ENCODE data around the gene IKZF4. TPM values are rescaled to one million over a fixed set of nuclear protein-coding genes. Genes with fewer than 3 reads are reported as not detected.
"Not testable (repeated sequence)": the region's sequence is repeated elsewhere in the genome, so short reads cannot be mapped to it uniquely, and the experiment has no call there.

The IKZF4 gene
- total RNA-seq, 2 experiments from 2014 or later = 2.5 to 5.0 TPM

DNA sequence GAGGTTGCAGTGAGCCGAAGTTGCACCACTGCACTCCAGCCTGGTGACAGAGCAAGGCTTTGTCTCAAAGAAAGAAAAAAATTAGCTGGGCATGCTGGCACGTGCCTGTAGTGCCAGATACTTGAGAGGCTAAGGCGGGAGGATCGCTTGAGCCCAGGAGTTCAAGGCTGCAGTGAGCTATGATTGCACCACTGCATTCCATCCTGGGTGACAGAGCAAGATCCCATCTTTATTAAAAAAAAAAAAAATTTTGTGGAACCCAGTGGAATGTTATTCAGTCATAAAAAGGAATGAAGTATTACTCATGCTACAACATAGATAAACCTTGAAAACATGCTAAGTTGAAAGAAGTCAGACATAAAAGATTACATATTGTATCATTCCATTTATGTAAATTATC, 50.8 kb downstream of the IKZF4 start:
- CTCF ChIA-PET = no interaction called here

DNA sequence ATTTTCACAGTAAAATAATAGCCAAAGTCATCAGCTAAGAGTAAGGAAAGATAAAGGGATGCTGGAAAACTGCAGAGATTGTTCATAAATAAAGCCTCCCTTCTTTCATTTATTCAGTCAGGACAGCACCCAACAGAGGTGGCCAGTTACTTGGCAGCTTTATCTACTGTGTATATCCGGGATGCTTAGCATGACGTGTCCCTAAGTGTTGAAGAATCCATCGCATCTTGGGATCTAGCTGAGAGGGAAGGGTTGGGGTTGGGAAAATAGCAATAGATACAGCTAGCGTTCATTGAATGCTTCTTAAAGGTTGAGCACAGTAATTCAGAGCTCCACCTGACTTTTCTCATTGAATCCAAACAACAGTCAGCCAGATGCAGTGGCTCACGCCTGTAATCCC, 53.6 kb downstream of the IKZF4 start:
- no peak for DNase-seq
- H3K27ac Mint-ChIP-seq = no peak overlapping the region
- H3K27ac ChIP-seq (ENCODE audit: low read depth in 1 of 2, low read length in 2 of 2) = no peak overlapping the region
- no peaks in the 10 kb centered on the region for H3K36me3 Mint-ChIP-seq (ENCODE audit: low read depth)
- TF ChIP-seq, protein P1, sequence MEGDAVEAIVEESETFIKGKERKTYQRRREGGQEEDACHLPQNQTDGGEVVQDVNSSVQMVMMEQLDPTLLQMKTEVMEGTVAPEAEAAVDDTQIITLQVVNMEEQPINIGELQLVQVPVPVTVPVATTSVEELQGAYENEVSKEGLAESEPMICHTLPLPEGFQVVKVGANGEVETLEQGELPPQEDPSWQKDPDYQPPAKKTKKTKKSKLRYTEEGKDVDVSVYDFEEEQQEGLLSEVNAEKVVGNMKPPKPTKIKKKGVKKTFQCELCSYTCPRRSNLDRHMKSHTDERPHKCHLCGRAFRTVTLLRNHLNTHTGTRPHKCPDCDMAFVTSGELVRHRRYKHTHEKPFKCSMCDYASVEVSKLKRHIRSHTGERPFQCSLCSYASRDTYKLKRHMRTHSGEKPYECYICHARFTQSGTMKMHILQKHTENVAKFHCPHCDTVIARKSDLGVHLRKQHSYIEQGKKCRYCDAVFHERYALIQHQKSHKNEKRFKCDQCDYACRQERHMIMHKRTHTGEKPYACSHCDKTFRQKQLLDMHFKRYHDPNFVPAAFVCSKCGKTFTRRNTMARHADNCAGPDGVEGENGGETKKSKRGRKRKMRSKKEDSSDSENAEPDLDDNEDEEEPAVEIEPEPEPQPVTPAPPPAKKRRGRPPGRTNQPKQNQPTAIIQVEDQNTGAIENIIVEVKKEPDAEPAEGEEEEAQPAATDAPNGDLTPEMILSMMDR (IDR thresholded peaks at IDR 0.05) = no peak
- ChIA-PET CTCF (no interaction called here), POLR2A (no interaction called here)
- ATAC-seq (ENCODE audit: poor library complexity) = no peak
- peaks cover 5% of the 10 kb centered on the region for H3K4me1 Mint-ChIP-seq (ENCODE audit: low read depth)
- no peaks in the 10 kb centered on the region for H3K27me3 ChIP-seq (ENCODE audit: control insufficient read depth in 1 of 2, insufficient read depth in 2 of 2, low read length in 2 of 2)
- no peaks in the 10 kb centered on the region for H3K9me3 ChIP-seq (ENCODE audit: control insufficient read depth in 1 of 2, insufficient read depth in 1 of 2, low read length in 2 of 2)
- H3K4me1 ChIP-seq (ENCODE audit: insufficient read depth, low read length) = peaks cover 7% of the 10 kb centered on the region
- H3K27me3 Mint-ChIP-seq = no peaks in the 10 kb centered on the region
- H3K4me3 Mint-ChIP-seq = no peak overlapping the region
- no peaks in the 10 kb centered on the region for H3K36me3 ChIP-seq (ENCODE audit: insufficient read depth, low read length)
- no peaks in the 10 kb centered on the region for H3K9me3 Mint-ChIP-seq
- no peak overlapping the region for H3K4me3 ChIP-seq (ENCODE audit: low read length)
- intact Hi-C loops (cut with DNase I, micrococcal nuclease) = no loop called here

More for the DNA sequence above, 50.8 kb downstream of the IKZF4 start:
- intact Hi-C loops (cut with DNase I, micrococcal nuclease) = no loop called here
- Histone ChIP-seq H3K9me3 (ENCODE audit: control insufficient read depth in 1 of 2, insufficient read depth in 1 of 2, low read length in 2 of 2) (no peaks in the 10 kb centered on the region), H3K27ac (ENCODE audit: low read depth in 1 of 2, low read length in 2 of 2) (no peak overlapping the region), H3K4me1 (ENCODE audit: insufficient read depth, low read length) (no peaks in the 10 kb centered on the region), H3K27me3 (ENCODE audit: control insufficient read depth in 1 of 2, insufficient read depth in 2 of 2, low read length in 2 of 2) (no peaks in the 10 kb centered on the region), H3K4me3 (ENCODE audit: low read length) (no peak overlapping the region), H3K36me3 (ENCODE audit: insufficient read depth, low read length) (no peaks in the 10 kb centered on the region)
- Mint-ChIP-seq H3K9me3 (no peaks in the 10 kb centered on the region), H3K27ac (no peak overlapping the region), H3K27me3 (no peaks in the 10 kb centered on the region), H3K36me3 (ENCODE audit: low read depth) (no peaks in the 10 kb centered on the region), H3K4me1 (ENCODE audit: low read depth) (no peaks in the 10 kb centered on the region), H3K4me3 (no peak overlapping the region)
- POLR2A ChIA-PET = no interaction called here
- DNase-seq = no peak
- no peak for ATAC-seq (ENCODE audit: poor library complexity)
- TF ChIP-seq, protein P1 (IDR thresholded peaks at IDR 0.05) = no peak

GRCh38 chr12:56077966-56078365, 57.1 kb downstream of the IKZF4 start:
- POLR2A ChIA-PET = interaction anchor here (0.9 to 2.1 kb wide), 2 partner anchors 26 to 40 kb away, joined by 7 to 11 read pairs; partner anchors contain the start of genes PA2G4 and ZC3H10
- intact Hi-C loops (cut with DNase I, micrococcal nuclease); DNase-seq; ATAC-seq (ENCODE audit: poor library complexity); H3K36me3 Mint-ChIP-seq (ENCODE audit: low read depth); H3K27ac ChIP-seq (ENCODE audit: low read depth in 1 of 2, low read length in 2 of 2); H3K36me3 ChIP-seq (ENCODE audit: insufficient read depth, low read length); H3K9me3 Mint-ChIP-seq; H3K27ac Mint-ChIP-seq; H3K4me3 ChIP-seq (ENCODE audit: low read length); H3K9me3 ChIP-seq (ENCODE audit: control insufficient read depth in 1 of 2, insufficient read depth in 1 of 2, low read length in 2 of 2): not testable (repeated sequence)
- peaks cover 17% of the 10 kb centered on the region for H3K27me3 Mint-ChIP-seq
- H3K4me1 ChIP-seq (ENCODE audit: insufficient read depth, low read length) = peaks cover 21% of the 10 kb centered on the region
- H3K4me1 Mint-ChIP-seq (ENCODE audit: low read depth) = peaks cover 14% of the 10 kb centered on the region
- peaks cover 9 to 14% of the 10 kb centered on the region in 2 experiments for H3K27me3 ChIP-seq (ENCODE audit: control insufficient read depth in 1 of 2, insufficient read depth in 2 of 2, low read length in 2 of 2)
- CTCF ChIA-PET = interaction anchor here (1.8 to 5.1 kb wide), 3 partner anchors 26 to 48 kb away, joined by 4 to 32 read pairs (median 6); partner anchors contain the start of gene PA2G4
- H3K4me3 Mint-ChIP-seq = peak overlapping the region; percentile 87

- intact Hi-C loops (cut with DNase I, micrococcal nuclease) = no loop called here
- Mint-ChIP-seq H3K9me3 (no peaks in the 10 kb centered on the region), H3K36me3 (ENCODE audit: low read depth) (no peaks in the 10 kb centered on the region), H3K4me3 (peak overlapping the region; percentile 87), H3K27ac (no peak overlapping the region), H3K27me3 (peaks cover 17% of the 10 kb centered on the region), H3K4me1 (ENCODE audit: low read depth) (peaks cover 14% of the 10 kb centered on the region)
- Histone ChIP-seq H3K9me3 (ENCODE audit: control insufficient read depth in 1 of 2, insufficient read depth in 1 of 2, low read length in 2 of 2) (no peaks in the 10 kb centered on the region), H3K27me3 (ENCODE audit: control insufficient read depth in 1 of 2, insufficient read depth in 2 of 2, low read length in 2 of 2) (peaks cover 13 to 17% of the 10 kb centered on the region in 2 experiments), H3K27ac (ENCODE audit: low read depth in 1 of 2, low read length in 2 of 2) (no peak overlapping the region), H3K4me1 (ENCODE audit: insufficient read depth, low read length) (peaks cover 21% of the 10 kb centered on the region), H3K36me3 (ENCODE audit: insufficient read depth, low read length) (no peaks in the 10 kb centered on the region), H3K4me3 (ENCODE audit: low read length) (no peak overlapping the region)
- TF ChIP-seq, protein P1 (IDR thresholded peaks at IDR 0.05) = no peak
- ChIA-PET CTCF (interaction anchor here (1.4 to 5.1 kb wide), 5 partner anchors 25 to 48 kb away, joined by 3 to 32 read pairs (median 6); partner anchors contain the start of genes PA2G4 and ZC3H10), POLR2A (interaction anchor here (0.9 to 2.1 kb wide), 2 partner anchors 25 to 39 kb away, joined by 7 to 11 read pairs; partner anchors contain the start of genes PA2G4 and ZC3H10)
- ATAC-seq (ENCODE audit: poor library complexity) (no peak), DNase-seq (no peak)
These were observed 57.6 kb downstream of the IKZF4 start for GRCh38 chr12:56078427-56078826.

All from CD4-positive, alpha-beta T cell (primary cell).